Fibroblast of skin of right quadriceps (primary cell): ENCODE results near the gene NFATC4.
"Not testable (repeated sequence)": the region's sequence is repeated elsewhere in the genome, so short reads cannot be mapped to it uniquely, and the experiment has no call there.

Source experiments
- DNase-seq: peaks from one replicate; pipeline ENCODE4 v3.0.0-alpha.2; 2013

The NFATC4 gene

GRCh38 chr14:24368562-24369252 is 723 bp downstream of the NFATC4 start:
- DNase-seq, result peak; percentile 91

GRCh38 chr14:24369463-24369862 is 1.5 kb downstream of the NFATC4 start:
- no peak for DNase-seq

GRCh38 chr14:24369907-24370687 is 2.1 kb downstream of the NFATC4 start:
- no peak for DNase-seq

GRCh38 chr14:24370748-24371147 is 2.8 kb downstream of the NFATC4 start:
- DNase-seq, result no peak

GRCh38 chr14:24371605-24372004 is 3.6 kb downstream of the NFATC4 start:
- DNase-seq, result not testable (repeated sequence)

GRCh38 chr14:24372701-24373416 is 4.9 kb downstream of the NFATC4 start:
- peak; percentile 32 for DNase-seq

- no peak for DNase-seq
These were observed 8.6 kb downstream of the NFATC4 start for GRCh38 chr14:24376448-24377070.

GRCh38 chr14:24377126-24377525 is 9.1 kb downstream of the NFATC4 start:
- DNase-seq, result no peak

- peak; percentile 15 for DNase-seq
These were observed 9.7 kb downstream of the NFATC4 start for GRCh38 chr14:24377657-24378056.

- no peak for DNase-seq
These were observed 10.3 kb downstream of the NFATC4 start for GRCh38 chr14:24378327-24378726.

GRCh38 chr14:24378981-24379906 is 11.3 kb downstream of the NFATC4 start:
- DNase-seq, result no peak

GRCh38 chr14:24379907-24380730 is 12.1 kb downstream of the NFATC4 start:
- no peak for DNase-seq

- DNase-seq, result no peak
These were observed 13.5 kb downstream of the NFATC4 start for GRCh38 chr14:24381363-24382063.

GRCh38 chr14:24382064-24382371 is 14.0 kb downstream of the NFATC4 start:
- DNase-seq, result no peak

GRCh38 chr14:24384169-24384568 is 16.2 kb downstream of the NFATC4 start:
- no peak for DNase-seq

GRCh38 chr14:24385524-24385923 is 17.5 kb downstream of the NFATC4 start:
- no peak for DNase-seq

GRCh38 chr14:24387009-24387345 is 19.0 kb downstream of the NFATC4 start:
- no peak for DNase-seq

- not testable (repeated sequence) for DNase-seq
These were observed 19.6 kb downstream of the NFATC4 start for GRCh38 chr14:24387579-24387978.

- DNase-seq, result no peak
These were observed 20.6 kb downstream of the NFATC4 start for GRCh38 chr14:24388474-24389179.

- DNase-seq, result no peak
These were observed 21.4 kb downstream of the NFATC4 start for GRCh38 chr14:24389226-24389848.
